Large intestine (tissue), 3 donors: Measurements from ENCODE around the gene SHLD1. TPM values are rescaled to one million over a fixed set of nuclear protein-coding genes. Genes with fewer than 3 reads are reported as not detected.

Source experiments
- DNase-seq, 2 donors: peaks; one replicate each; pipeline versions ENCODE4 v3.0.0 to v3.0.0-alpha.2; 2013
- H3K27ac ChIP-seq: one replicate; pipeline ENCODE4 v1.5.1; 2013; ENCODE audit warnings: low read length
- H3K27me3 ChIP-seq: 2 replicates; pipeline ENCODE4 v1.6.1; 2013; ENCODE audit warnings: low read length; ENCODE audit not compliant: control insufficient read depth, insufficient read depth
- H3K36me3 ChIP-seq: 2 replicates; pipeline ENCODE4 v1.6.1; 2013; ENCODE audit warnings: low read length; ENCODE audit not compliant: control insufficient read depth, insufficient read depth
- H3K4me1 ChIP-seq: one replicate; pipeline ENCODE4 v1.6.1; 2013; ENCODE audit warnings: low read length; ENCODE audit not compliant: control insufficient read depth, insufficient read depth
- H3K4me3 ChIP-seq: one replicate; pipeline ENCODE4 v1.5.1; 2013; ENCODE audit warnings: low read length
- H3K9me3 ChIP-seq: one replicate; pipeline ENCODE4 v1.6.1; 2013; ENCODE audit warnings: mild to moderate bottlenecking, low read depth, low read length, moderate library complexity; ENCODE audit not compliant: control insufficient read depth
- WGBS: methylation state at CpG from one replicate; pipeline ENCODE4 v1.1.5; 2013; ENCODE audit warnings: low lambda C conversion rate; ENCODE audit not compliant: insufficient coverage; 5-methylcytosine and 5-hydroxymethylcytosine counted together
- polyA plus RNA-seq: library from polyadenylated mRNA; unstranded; fragments of 120-200 nt; gene quantifications from one replicate; pipeline ENCODE4 v1.2.1, GENCODE V29; 2013

The SHLD1 gene
- polyA plus RNA-seq, 1 donor = 14.6 TPM

DNA sequence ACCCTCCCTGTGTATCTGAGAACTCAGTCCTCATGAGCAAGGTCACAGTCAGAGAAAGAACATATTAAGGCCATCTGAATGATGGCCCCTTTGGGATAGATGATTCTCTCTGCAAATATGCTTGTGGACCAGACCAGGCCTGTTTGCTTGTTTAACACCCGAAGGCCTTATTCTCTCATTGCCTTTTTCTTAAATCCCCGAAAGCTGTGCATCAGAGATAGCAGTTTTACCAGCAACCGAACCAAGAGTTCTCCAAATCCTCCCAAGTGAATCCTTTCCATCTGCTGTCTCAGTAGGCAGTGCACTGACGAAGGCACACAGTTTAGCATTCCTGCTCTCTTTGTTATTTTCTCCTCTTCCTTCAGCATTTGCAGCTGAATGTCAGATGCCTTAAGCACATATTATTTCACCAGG is 120.4 kb downstream of the SHLD1 start:
- Histone ChIP-seq H3K4me3 (no peak overlapping the region), H3K27ac (no peak overlapping the region), H3K27me3 (peaks cover 3% of the 10 kb centered on the region), H3K4me1 (no peaks in the 10 kb centered on the region), H3K36me3 (no peaks in the 10 kb centered on the region), H3K9me3 (no peaks in the 10 kb centered on the region)
- DNase-seq = no peak
- WGBS = no CpG with 5 or more reads among the region's 4 CpGs

DNA sequence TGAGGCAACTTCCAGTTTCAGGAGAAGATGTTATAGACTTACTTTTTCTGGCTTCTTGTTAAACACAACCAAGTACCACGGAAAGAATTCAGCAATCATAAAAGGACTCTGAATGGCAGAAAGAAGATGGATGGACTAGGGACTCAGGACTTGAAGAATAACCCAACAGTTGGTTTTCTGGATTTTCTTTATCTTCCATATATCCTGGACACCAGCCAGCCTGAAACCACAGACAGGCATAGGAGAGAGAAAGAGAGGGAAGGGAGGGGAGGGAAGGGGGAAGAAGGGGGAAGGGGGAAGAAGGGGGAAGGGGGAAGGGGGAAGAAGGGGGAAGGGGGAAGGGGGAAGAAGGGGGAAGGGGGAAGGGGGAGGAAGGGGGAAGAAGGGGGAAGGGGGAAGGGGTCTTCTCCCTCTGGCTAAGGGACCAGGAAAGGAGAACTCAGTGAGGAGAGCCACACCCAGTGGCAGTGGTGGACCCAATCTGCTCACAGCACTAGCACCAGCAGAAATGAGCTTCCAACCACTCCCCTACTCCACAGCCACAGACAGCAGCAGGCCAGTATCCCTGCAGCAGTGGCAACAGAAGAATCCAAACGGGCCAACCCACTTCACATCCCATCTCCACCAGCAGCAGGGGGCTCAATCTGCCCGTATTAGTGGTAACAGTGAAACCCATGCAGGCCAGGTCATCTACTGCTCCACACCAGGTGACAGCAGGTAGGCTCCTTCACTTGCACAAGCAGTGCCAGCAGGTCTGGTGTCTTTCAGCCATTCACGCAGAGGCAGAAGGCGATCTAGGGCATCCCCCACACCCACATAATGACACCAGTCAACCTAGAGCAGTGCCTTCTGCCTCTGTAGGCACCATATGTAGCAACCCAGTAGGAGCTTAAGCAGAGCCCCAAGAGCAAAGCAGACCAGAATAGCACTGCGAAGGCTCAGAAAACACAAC is 121.5 kb downstream of the SHLD1 start:
- H3K9me3 ChIP-seq = no peaks in the 10 kb centered on the region
- H3K4me1 ChIP-seq = no peaks in the 10 kb centered on the region
- no peak for DNase-seq
- H3K27ac ChIP-seq = no peak overlapping the region
- no CpG with 5 or more reads among the region's 6 CpGs for WGBS
- peaks cover 3% of the 10 kb centered on the region for H3K27me3 ChIP-seq
- H3K4me3 ChIP-seq = no peak overlapping the region
- no peaks in the 10 kb centered on the region for H3K36me3 ChIP-seq

DNA sequence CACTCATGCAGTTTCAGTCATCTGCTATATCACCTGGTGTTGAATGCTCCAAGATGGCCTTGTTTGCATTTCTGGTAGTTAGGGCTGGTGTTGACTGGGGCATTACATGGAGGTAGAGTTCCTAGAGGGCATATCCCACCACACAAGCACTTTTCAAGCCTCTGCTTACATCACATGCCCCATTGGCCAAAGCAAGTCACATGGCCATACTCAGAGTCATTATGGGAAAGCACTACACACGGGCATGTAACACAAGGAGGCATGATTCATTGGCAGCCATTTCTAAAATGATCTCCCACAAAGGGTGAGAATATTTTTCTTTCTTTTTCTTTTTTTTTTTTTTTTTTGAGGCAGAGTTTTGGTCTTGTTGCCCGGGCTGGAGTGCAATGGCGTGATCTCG is 126.9 kb downstream of the SHLD1 start:
- DNase-seq = no peak
- Histone ChIP-seq H3K4me1 (no peaks in the 10 kb centered on the region), H3K9me3 (no peaks in the 10 kb centered on the region), H3K36me3 (no peaks in the 10 kb centered on the region), H3K27me3 (peaks cover 3% of the 10 kb centered on the region), H3K27ac (no peak overlapping the region), H3K4me3 (no peak overlapping the region)
- no CpG with 5 or more reads among the region's 4 CpGs for WGBS

DNA sequence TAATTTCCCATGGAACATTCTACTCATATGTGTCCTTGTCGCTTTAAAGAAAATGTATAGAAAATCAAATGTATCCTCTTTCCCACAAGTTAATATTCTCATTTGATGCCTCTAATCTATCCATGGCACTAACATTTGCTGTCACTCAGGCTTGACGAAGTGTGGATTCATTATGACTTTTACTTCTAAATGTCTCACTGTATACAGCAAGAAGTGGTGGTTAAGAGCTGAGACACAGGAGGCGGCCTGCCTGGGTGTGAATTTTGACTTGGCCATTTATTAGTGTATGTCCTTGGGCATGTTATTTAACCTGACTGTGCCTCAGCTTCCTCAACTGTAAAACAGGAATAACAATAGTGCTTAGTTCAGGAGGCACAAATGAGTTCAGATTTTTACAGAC is 130.1 kb downstream of the SHLD1 start:
- H3K9me3 ChIP-seq = no peaks in the 10 kb centered on the region
- no peaks in the 10 kb centered on the region for H3K36me3 ChIP-seq
- WGBS = 89% methylated on average over 1 of the region's 3 CpGs
- no peak overlapping the region for H3K4me3 ChIP-seq
- DNase-seq = no peak
- no peaks in the 10 kb centered on the region for H3K27me3 ChIP-seq
- peaks cover 3% of the 10 kb centered on the region for H3K4me1 ChIP-seq
- H3K27ac ChIP-seq = no peak overlapping the region

DNA sequence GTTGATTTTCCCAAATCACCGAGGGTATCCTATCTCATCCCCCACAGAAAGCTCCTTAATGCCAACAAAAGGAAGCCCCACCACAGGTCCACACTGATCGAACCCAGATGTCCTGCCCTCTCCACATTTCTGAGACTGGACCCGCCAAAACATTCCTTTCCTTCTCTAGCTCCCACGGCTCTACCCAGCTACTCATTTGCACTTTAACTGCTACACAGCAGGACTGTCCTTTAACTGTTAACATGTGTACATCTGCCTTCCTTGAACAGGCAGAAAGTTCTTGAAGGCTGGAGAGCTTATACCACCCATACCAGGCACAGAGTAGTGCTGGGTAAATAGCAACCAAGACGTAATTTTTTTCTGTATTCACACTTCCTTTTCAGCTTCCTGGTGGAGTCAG is 131.5 kb downstream of the SHLD1 start:
- Histone ChIP-seq H3K27me3 (no peaks in the 10 kb centered on the region), H3K36me3 (no peaks in the 10 kb centered on the region), H3K27ac (no peak overlapping the region), H3K4me3 (no peak overlapping the region), H3K4me1 (peaks cover 3% of the 10 kb centered on the region), H3K9me3 (no peaks in the 10 kb centered on the region)
- DNase-seq = no peak
- 17% methylated on average over 1 of the region's 5 CpGs for WGBS

DNA sequence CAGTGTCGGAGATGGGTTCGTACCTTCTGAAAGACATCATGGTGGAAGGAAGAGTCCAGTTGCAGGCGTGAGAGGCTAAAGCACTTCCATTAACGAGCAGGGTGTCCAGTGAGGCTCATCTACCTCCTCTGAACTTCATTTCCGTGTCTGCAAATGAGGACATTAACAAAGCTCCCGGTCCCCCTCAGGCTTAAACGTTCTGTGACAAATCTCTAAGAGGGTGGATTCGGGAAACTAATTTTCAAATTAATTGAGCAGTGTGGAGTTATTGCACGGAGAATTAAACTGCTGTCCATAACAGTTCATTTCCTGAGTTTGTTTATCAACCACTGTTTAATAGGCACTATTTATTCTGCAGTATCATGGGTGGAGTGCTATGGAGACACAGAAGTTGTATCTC is 132.0 kb downstream of the SHLD1 start:
- peaks cover 3% of the 10 kb centered on the region for H3K4me1 ChIP-seq
- H3K27me3 ChIP-seq = no peaks in the 10 kb centered on the region
- H3K9me3 ChIP-seq = no peaks in the 10 kb centered on the region
- H3K27ac ChIP-seq = no peak overlapping the region
- DNase-seq = no peak
- H3K4me3 ChIP-seq = no peak overlapping the region
- no CpG with 5 or more reads among the region's 9 CpGs for WGBS
- no peaks in the 10 kb centered on the region for H3K36me3 ChIP-seq

DNA sequence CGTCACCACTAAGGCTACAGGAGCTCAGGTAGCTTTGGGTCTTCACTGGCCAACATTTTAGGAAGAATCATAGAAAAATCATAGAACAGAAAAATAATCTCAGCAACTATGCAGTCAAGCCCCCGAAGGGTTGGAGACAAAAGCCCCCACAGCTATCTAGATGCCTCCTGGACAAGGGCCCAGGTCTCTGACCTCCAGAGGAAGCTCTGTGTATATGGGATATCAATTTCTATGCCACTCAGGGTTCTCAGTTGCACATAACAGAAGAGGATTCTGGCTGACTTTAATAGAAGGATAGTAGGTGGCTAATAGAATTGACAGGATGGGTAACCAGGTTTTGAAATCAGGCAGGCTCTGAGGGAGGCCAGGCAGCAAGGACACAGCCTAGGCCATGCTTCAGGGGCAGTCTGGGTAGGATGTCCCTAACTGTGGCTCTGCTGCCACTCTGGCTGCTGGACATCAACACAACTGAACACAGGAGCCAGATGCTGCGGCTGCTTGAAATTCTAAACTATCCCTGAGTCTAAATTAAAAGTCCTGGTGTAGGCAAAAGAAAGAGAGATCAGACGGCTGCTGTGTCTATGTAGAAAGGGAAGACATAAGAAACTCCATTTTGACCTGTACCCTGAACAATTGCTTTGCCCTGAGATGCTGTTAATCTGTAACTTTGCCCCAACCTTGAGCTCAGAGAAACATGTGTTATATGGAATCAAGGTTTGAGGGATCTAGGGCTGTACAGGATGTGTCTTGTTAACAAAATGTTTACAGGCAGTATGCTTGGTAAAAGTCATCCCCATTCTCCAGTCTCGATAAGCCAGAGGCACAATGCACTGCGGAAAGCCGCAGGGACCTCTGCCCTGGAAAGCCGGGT is 134.5 kb downstream of the SHLD1 start:
- Histone ChIP-seq H3K4me3 (no peak overlapping the region), H3K36me3 (no peaks in the 10 kb centered on the region), H3K9me3 (no peaks in the 10 kb centered on the region), H3K27ac (no peak overlapping the region), H3K4me1 (peaks cover 3% of the 10 kb centered on the region), H3K27me3 (no peaks in the 10 kb centered on the region)
- no peak for DNase-seq
- no CpG with 5 or more reads among the region's 8 CpGs for WGBS

DNA sequence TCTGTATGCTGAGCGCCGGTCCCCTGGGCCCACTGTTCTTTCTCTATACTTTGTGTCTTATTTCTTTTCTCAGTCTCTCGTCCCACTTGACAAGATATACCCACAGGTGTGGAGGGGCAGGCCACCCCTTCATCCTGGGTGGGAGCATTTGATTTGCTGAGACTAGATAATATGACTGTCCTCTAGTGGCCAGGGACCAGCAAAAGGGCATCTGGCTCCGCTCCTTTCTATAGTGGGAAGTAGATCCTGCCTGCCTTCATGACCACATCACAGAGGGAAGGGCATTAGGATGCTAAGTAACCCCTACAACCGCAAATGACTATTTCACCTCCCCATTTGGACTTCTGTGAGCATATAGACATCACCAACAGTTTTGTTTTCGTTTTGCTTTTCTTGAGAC is 135.7 kb downstream of the SHLD1 start:
- no peaks in the 10 kb centered on the region for H3K36me3 ChIP-seq
- no peak overlapping the region for H3K4me3 ChIP-seq
- H3K27me3 ChIP-seq = no peaks in the 10 kb centered on the region
- no peak overlapping the region for H3K27ac ChIP-seq
- no peaks in the 10 kb centered on the region for H3K9me3 ChIP-seq
- peaks cover 3% of the 10 kb centered on the region for H3K4me1 ChIP-seq
- WGBS = no CpG with 5 or more reads among the region's 6 CpGs
- DNase-seq = no peak

DNA sequence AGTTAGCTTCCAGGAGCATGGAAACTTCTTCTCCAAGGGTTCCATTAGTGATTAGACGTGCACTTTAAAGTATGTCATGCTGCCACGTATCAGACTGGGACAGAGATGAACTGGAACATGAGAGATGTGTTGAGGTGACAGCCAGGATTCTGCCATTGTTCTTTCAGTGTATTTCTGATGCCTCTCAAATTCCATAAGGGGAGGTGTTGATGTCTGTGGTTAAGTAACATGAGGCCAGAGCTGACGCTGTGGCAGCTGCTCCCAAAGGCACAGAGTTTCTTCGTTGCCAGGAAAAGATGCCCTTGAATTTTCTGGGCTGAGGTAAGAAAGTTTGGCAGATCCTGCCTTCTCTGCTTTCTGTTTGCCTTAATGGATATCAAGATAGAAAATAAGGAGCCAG is 136.6 kb downstream of the SHLD1 start:
- DNase-seq = no peak
- Histone ChIP-seq H3K4me3 (no peak overlapping the region), H3K27me3 (no peaks in the 10 kb centered on the region), H3K9me3 (no peaks in the 10 kb centered on the region), H3K27ac (no peak overlapping the region), H3K4me1 (peaks cover 3% of the 10 kb centered on the region), H3K36me3 (no peaks in the 10 kb centered on the region)
- WGBS = no CpG with 5 or more reads among the region's 4 CpGs

DNA sequence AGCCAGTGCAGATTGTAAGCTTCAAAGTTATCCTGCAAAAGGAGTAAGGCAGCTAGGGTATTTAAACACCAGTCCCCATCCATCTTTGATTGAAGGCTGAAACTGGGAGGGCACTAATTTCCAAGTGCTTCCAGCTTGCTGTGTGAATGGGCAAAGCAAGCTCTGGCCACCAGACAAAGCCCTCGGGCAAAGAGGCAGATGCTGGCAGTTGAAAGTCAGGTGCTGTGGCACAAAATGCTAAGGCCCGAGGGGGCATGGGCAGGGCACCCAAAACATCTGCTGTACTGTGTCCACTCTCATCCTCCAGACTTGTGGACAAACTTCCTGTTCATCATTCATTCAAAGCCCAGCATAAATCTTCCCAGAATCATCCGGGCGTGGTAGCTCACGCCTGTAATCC is 137.2 kb downstream of the SHLD1 start:
- H3K4me1 ChIP-seq = peaks cover 3% of the 10 kb centered on the region
- H3K4me3 ChIP-seq = no peak overlapping the region
- DNase-seq = no peak
- WGBS = no CpG with 5 or more reads among the region's 5 CpGs
- no peak overlapping the region for H3K27ac ChIP-seq
- H3K36me3 ChIP-seq = no peaks in the 10 kb centered on the region
- H3K9me3 ChIP-seq = no peaks in the 10 kb centered on the region
- no peaks in the 10 kb centered on the region for H3K27me3 ChIP-seq
